GM23248 (cell line): ENCODE results near the gene OR5K3.

ENCODE experiments used
- EZH2 ChIP-seq: fragments of 200-600 bp; sonication (generic); IDR thresholded peaks from 2 replicates; pipeline ENCODE4 v1.6.1; 2018; ENCODE audit warnings: antibody characterized with exemption, mild to moderate bottlenecking; ENCODE audit not compliant: insufficient read depth, poor library complexity, severe bottlenecking
- EZH2phosphoT487 ChIP-seq: fragments of 200-600 bp; sonication (generic); IDR thresholded peaks from 2 replicates; pipeline ENCODE4 v1.6.1; 2018; ENCODE audit warnings: antibody characterized with exemption, moderate library complexity, mild to moderate bottlenecking, low read depth; ENCODE audit not compliant: insufficient read depth

GRCh38 chr3:98395101-98395500 lies 4.6 kb downstream of the OR5K3 start:
- no peak for TF ChIP-seq EZH2phosphoT487
- TF ChIP-seq EZH2 = no peak
